ENCODE data around the gene CHTOP. TPM values are rescaled to one million over a fixed set of nuclear protein-coding genes. Genes with fewer than 3 reads are reported as not detected.

Gene CHTOP
- total and polyA plus RNA-seq, 2 of the 4 experiments (the other 2 are of a cell fraction), result 33.9 to 50.8 TPM

DNA sequence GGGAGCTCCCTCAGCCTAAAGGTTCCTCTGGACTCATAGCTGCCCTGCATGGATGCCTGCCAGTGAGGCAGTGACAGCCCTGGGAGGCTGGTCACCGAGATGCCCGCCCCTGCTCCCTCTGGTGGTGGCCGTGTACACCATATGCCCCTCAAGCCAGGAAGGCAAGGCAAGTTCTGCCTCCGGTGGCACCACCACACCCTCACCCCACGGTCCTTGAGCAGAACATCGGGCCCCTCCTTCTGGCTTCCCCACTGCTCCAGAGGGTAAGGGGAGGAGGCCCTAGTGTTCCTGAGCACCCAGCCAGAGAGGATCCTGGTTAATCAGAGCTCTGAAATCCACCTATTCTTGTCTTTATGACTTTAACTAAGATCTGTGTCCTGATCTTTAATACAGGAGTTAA, 16.2 kb upstream of the CHTOP start:
- TF ChIP-seq MAZ (IDR thresholded peaks at IDR 0.05; ENCODE audit: borderline replicate concordance, low read depth, low read length) (no peak; the same call in 1 of the 2 replicates), USF2 (IDR thresholded peaks at IDR 0.05; ENCODE audit: low read depth, low read length) (no peak), RCOR1 (IDR thresholded peaks at IDR 0.05; ENCODE audit: insufficient replicate concordance, low read length) (no peak), FOS (IDR thresholded peaks at IDR 0.05; ENCODE audit: low read depth, low read length) (no peak), NFE2L2 (IDR thresholded peaks at IDR 0.05; ENCODE audit: low read depth, low read length) (no peak), MXI1 (IDR thresholded peaks at IDR 0.05; ENCODE audit: borderline replicate concordance, low read depth, low read length) (no peak), MAFK (IDR thresholded peaks at IDR 0.05; ENCODE audit: low read depth, low read length) (no peak), CEBPB (IDR thresholded peaks at IDR 0.05; ENCODE audit: low read depth, low read length) (no peak), SMC3 (IDR thresholded peaks at IDR 0.05; ENCODE audit: low read depth, low read length) (peak; percentile 71), ELK1 (IDR thresholded peaks at IDR 0.05; ENCODE audit: borderline replicate concordance, low read depth, low read length) (no peak), RAD21 (IDR thresholded peaks at IDR 0.05; ENCODE audit: low read length) (peak; percentile 55), POLR2A (IDR thresholded peaks at IDR 0.05; ENCODE audit: low read depth, low read length) (no peak; the same call in 1 of the 2 replicates), BHLHE40 (IDR thresholded peaks at IDR 0.05; ENCODE audit: low read depth, low read length) (no peak), RFX5 (IDR thresholded peaks at IDR 0.05; ENCODE audit: low read depth, low read length) (no peak), CHD1 (IDR thresholded peaks at IDR 0.05; ENCODE audit: low read depth, low read length) (no peak)
- TF ChIP-seq, protein P1, sequence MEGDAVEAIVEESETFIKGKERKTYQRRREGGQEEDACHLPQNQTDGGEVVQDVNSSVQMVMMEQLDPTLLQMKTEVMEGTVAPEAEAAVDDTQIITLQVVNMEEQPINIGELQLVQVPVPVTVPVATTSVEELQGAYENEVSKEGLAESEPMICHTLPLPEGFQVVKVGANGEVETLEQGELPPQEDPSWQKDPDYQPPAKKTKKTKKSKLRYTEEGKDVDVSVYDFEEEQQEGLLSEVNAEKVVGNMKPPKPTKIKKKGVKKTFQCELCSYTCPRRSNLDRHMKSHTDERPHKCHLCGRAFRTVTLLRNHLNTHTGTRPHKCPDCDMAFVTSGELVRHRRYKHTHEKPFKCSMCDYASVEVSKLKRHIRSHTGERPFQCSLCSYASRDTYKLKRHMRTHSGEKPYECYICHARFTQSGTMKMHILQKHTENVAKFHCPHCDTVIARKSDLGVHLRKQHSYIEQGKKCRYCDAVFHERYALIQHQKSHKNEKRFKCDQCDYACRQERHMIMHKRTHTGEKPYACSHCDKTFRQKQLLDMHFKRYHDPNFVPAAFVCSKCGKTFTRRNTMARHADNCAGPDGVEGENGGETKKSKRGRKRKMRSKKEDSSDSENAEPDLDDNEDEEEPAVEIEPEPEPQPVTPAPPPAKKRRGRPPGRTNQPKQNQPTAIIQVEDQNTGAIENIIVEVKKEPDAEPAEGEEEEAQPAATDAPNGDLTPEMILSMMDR (conservative IDR thresholded peaks at IDR 0.05; ENCODE audit: low read depth, low read length), result peak; percentile 60
- peak overlapping the region; percentile 88 for H2AK9ac ChIP-seq (replicated peaks; ENCODE audit: low read depth, low read length, poor library complexity)
- ChIA-PET POLR2A (ENCODE audit: unreplicated experiment) (interaction anchor here (0.8 kb wide), 1 partner anchor 111 kb away, joined by 3 read pairs; no protein-coding TSS in a partner anchor), CTCF (interaction anchor here (2.3 to 2.5 kb wide), 2 partner anchors 16 to 45 kb away, joined by 6 to 15 read pairs; partner anchors contain the start of gene CHTOP)
- no peak overlapping the region for H3K27ac ChIP-seq (ENCODE audit: insufficient read depth, low read length)
- H4K5ac ChIP-seq (ENCODE audit: low read depth, low read length), result no peak overlapping the region
- no peak overlapping the region for H2BK20ac ChIP-seq (ENCODE audit: low read depth, low read length)
- H3K4me1 ChIP-seq (ENCODE audit: control insufficient read depth, insufficient read depth, low read length), result peaks cover 8% of the 10 kb centered on the region; the same call in 1 of the 2 replicates
- 0 out of 2 replicates have a peak overlapping the region, but pooled peaks have one; percentile 11 for H2BK120ac ChIP-seq (ENCODE audit: low read depth, low read length)
- H4K91ac ChIP-seq (ENCODE audit: insufficient read depth, low read depth, low read length), result peak overlapping the region; percentile 57; the same call in 1 of the 2 replicates
- peak overlapping the region; percentile 54 for H2AFZ ChIP-seq (replicated peaks; ENCODE audit: low read length, poor library complexity)
- H3K27me3 ChIP-seq (ENCODE audit: control insufficient read depth, insufficient read depth, low read length), result no peaks in the 10 kb centered on the region
- H3K14ac ChIP-seq (replicated peaks; ENCODE audit: low read depth, low read length), result 0 out of 2 replicates have a peak overlapping the region, but pooled peaks have one; percentile 46
- in situ Hi-C loops (cut with MboI; ENCODE audit: low sequenced_read_pairs) (no loop called here), intact Hi-C loops (cut with micrococcal nuclease) (loop anchor here (1.0 kb wide), 1 partner anchor 45 kb away; no protein-coding TSS in a partner anchor), dilution Hi-C loops (cut with HindIII; ENCODE audit: low sequenced_read_pairs, unreplicated experiment) (no loop called here)
- peaks cover 20% of the 10 kb centered on the region for H3K36me3 ChIP-seq (ENCODE audit: control insufficient read depth, insufficient read depth, low read length)
- H4K20me1 ChIP-seq (ENCODE audit: insufficient read depth, low read length), result no peaks in the 10 kb centered on the region
- ATAC-seq (ENCODE audit: low read depth) (peak; percentile 48), DNase-seq (no peak)
- H2BK15ac ChIP-seq (ENCODE audit: low read depth, low read length), result no peak overlapping the region
- BruUV-seq (replicated peaks), result no TSS peak
- no CpG with 5 or more reads among the region's 6 CpGs for WGBS, 2 experiments (ENCODE audit: extremely low coverage in 2 of 2, insufficient read length in 1 of 2)
- H3K4ac ChIP-seq (ENCODE audit: low read depth, low read length), result peak overlapping the region; percentile 40; the same call in 1 of the 2 replicates
- H3K9me1 ChIP-seq (ENCODE audit: insufficient read depth, low read length), result no peaks in the 10 kb centered on the region
- H2AK5ac ChIP-seq (ENCODE audit: low read depth, low read length), result peak overlapping the region; percentile 29; the same call in 1 of the 2 replicates
- H2BK5ac ChIP-seq (ENCODE audit: low read depth, low read length, poor library complexity, severe bottlenecking), result no peak overlapping the region
- no peak overlapping the region for H3K18ac ChIP-seq (ENCODE audit: low read depth, low read length)
- peak overlapping the region in 1 of 2 experiments; percentile 31; a peak in 1 of 4 replicates for H4K8ac ChIP-seq (ENCODE audit: low read depth in 2 of 2, low read length in 2 of 2)
- no peak overlapping the region for H3K4me2 ChIP-seq (ENCODE audit: low read depth, low read length)
- no peak overlapping the region for H3K23ac ChIP-seq (ENCODE audit: low read depth, low read length)
- H3K4me3 ChIP-seq (ENCODE audit: insufficient read depth, low read depth, low read length), result no peak overlapping the region
- H3K9me3 ChIP-seq (ENCODE audit: control insufficient read depth, insufficient read depth, low read length), result no peaks in the 10 kb centered on the region
- peaks cover 6 to 13% of the 10 kb centered on the region in 2 experiments for H3K79me1 ChIP-seq (ENCODE audit: low read depth in 1 of 2, low read length in 2 of 2)
- H3K56ac ChIP-seq (ENCODE audit: extremely low read depth, insufficient read depth, low read length), result no peak overlapping the region
- H3K9ac ChIP-seq (ENCODE audit: low read depth, low read length), result no peak overlapping the region
